IMR-90 (cell line): ENCODE data around the gene NOC2L.

Experiments
- BHLHE40 ChIP-seq: fragments of 150-350 bp; IDR thresholded peaks from 2 replicates; pipeline ENCODE4 v1.6.1; 2016; ENCODE audit warnings: mild to moderate bottlenecking, low read depth, low read length
- CTCF ChIP-seq: conservative IDR thresholded peaks from 2 replicates; pipeline ENCODE4 v1.5.1; 2012; ENCODE audit warnings: mild to moderate bottlenecking, low read depth, low read length, improper control_type of control experiment
- MXI1 ChIP-seq: IDR thresholded peaks from 2 replicates; pipeline ENCODE4 v1.6.1; 2012; ENCODE audit warnings: low read depth, mild to moderate bottlenecking, low read length, moderate library complexity, borderline replicate concordance
- RCOR1 ChIP-seq: IDR thresholded peaks from 2 replicates; pipeline ENCODE4 v1.6.1; 2012; ENCODE audit warnings: mild to moderate bottlenecking, low read length, improper control_type of control experiment; ENCODE audit not compliant: insufficient replicate concordance

GRCh38 chr1:973459-974292, 14.6 kb upstream of the NOC2L start:
- TF ChIP-seq MXI1: no peak
- no peak for TF ChIP-seq CTCF
- TF ChIP-seq RCOR1: no peak
- no peak for TF ChIP-seq BHLHE40
